ENCODE data around the gene TREH.

TREH gene

GRCh38 chr11:118628432-118628831 lies 51.0 kb downstream of the TREH start:
- no peak for DNase-seq (ENCODE audit: low spot score)
- no peak for TF ChIP-seq CTCF (IDR thresholded peaks at IDR 0.05; ENCODE audit: extremely low read depth, missing control alignments)

GRCh38 chr11:118628031-118628430 lies 51.4 kb downstream of the TREH start:
- no peak for TF ChIP-seq CTCF (IDR thresholded peaks at IDR 0.05; ENCODE audit: extremely low read depth, missing control alignments)
- DNase-seq (ENCODE audit: low spot score), result no peak

- no peak for DNase-seq (ENCODE audit: low spot score)
- no peak for TF ChIP-seq CTCF (IDR thresholded peaks at IDR 0.05; ENCODE audit: extremely low read depth, missing control alignments)
Observed at GRCh38 chr11:118627566-118627965, 51.9 kb downstream of the TREH start.

- DNase-seq (ENCODE audit: low spot score), result no peak
- no peak for TF ChIP-seq CTCF (IDR thresholded peaks at IDR 0.05; ENCODE audit: extremely low read depth, missing control alignments)
Observed at GRCh38 chr11:118625976-118626375, 53.5 kb downstream of the TREH start.

- DNase-seq (ENCODE audit: low spot score), result no peak
Observed at GRCh38 chr11:118625036-118625690, 54.3 kb downstream of the TREH start.

GRCh38 chr11:118623269-118623655 lies 56.2 kb downstream of the TREH start:
- no peak for TF ChIP-seq CTCF (IDR thresholded peaks at IDR 0.05; ENCODE audit: extremely low read depth, missing control alignments)
- no peak for DNase-seq (ENCODE audit: low spot score)

More at GRCh38 chr11:118625036-118625690, 54.3 kb downstream of the TREH start:
- TF ChIP-seq CTCF (IDR thresholded peaks at IDR 0.05; ENCODE audit: extremely low read depth, missing control alignments), result no peak

- DNase-seq (ENCODE audit: low spot score), result no peak
- TF ChIP-seq CTCF (IDR thresholded peaks at IDR 0.05; ENCODE audit: extremely low read depth, missing control alignments), result no peak
Observed at GRCh38 chr11:118622376-118623268, 56.8 kb downstream of the TREH start.
